Astrocyte (in vitro differentiated cells and primary cell): Measurements from ENCODE around the gene IL1R2. TPM values are rescaled to one million over a fixed set of nuclear protein-coding genes. Genes with fewer than 3 reads are reported as not detected.
A peak's percentile ranks its signal among the peaks of the same experiment; 100 is the strongest.

ENCODE experiments used
- DNase-seq: peaks from one replicate; pipeline ENCODE4 v3.0.0-alpha.2; 2010; ENCODE audit warnings: low read depth
- FAIRE-seq: peaks from 2 replicates; lab custom pipeline; 2011; peaks lifted over from hg19 to GRCh38; lab: Jason Lieb, UNC
- H2AFZ ChIP-seq: 2 replicates; pipeline ENCODE4 v1.6.0; 2012; ENCODE audit warnings: low read depth, low read length, inconsistent platforms
- H3K27ac ChIP-seq: 2 replicates; pipeline ENCODE4 v1.5.1; 2011; ENCODE audit warnings: low read depth, low read length, inconsistent platforms
- H3K27me3 ChIP-seq: 2 replicates; pipeline ENCODE4 v1.6.0; 2011; ENCODE audit warnings: low read length, inconsistent platforms; ENCODE audit not compliant: insufficient read depth
- H3K36me3 ChIP-seq: 2 replicates; pipeline ENCODE4 v1.5.1; 2011; ENCODE audit warnings: low read length, inconsistent platforms; ENCODE audit not compliant: insufficient read depth
- H3K4me1 ChIP-seq: 2 replicates; pipeline ENCODE4 v1.5.1; 2011; ENCODE audit warnings: low read length, inconsistent platforms; ENCODE audit not compliant: insufficient read depth
- H3K4me2 ChIP-seq: 2 replicates; pipeline ENCODE4 v1.6.0; 2012; ENCODE audit warnings: low read length, inconsistent platforms
- H3K4me3 ChIP-seq: 2 replicates; pipeline ENCODE4 v1.5.1; 2011; ENCODE audit warnings: low read depth, mild to moderate bottlenecking, low read length, inconsistent platforms; ENCODE audit not compliant: insufficient read depth
- H3K79me2 ChIP-seq: 2 replicates; pipeline ENCODE4 v1.6.0; 2012; ENCODE audit warnings: mild to moderate bottlenecking, low read length, inconsistent platforms; ENCODE audit not compliant: insufficient read depth
- H3K9ac ChIP-seq: 2 replicates; pipeline ENCODE4 v1.6.0; 2012; ENCODE audit warnings: mild to moderate bottlenecking, low read length, inconsistent platforms
- H3K9me3 ChIP-seq: 2 replicates; pipeline ENCODE4 v1.5.1; 2012; ENCODE audit warnings: low read depth, mild to moderate bottlenecking, low read length, inconsistent platforms; ENCODE audit not compliant: insufficient read depth
- H4K20me1 ChIP-seq: 2 replicates; pipeline ENCODE4 v1.6.0; 2012; ENCODE audit warnings: low read length, inconsistent platforms; ENCODE audit not compliant: insufficient read depth
- H3K27ac Mint-ChIP-seq: one replicate; pipeline ENCODE4 v1.8.0; 2021; ENCODE audit warnings: mild to moderate bottlenecking, mixed read lengths; ENCODE audit not compliant: unreplicated experiment
- H3K27me3 Mint-ChIP-seq: one replicate; pipeline ENCODE4 v1.8.0; 2021; ENCODE audit warnings: low read depth, mixed read lengths; ENCODE audit not compliant: unreplicated experiment
- H3K36me3 Mint-ChIP-seq: one replicate; pipeline ENCODE4 v1.8.0; 2021; ENCODE audit warnings: low read depth, mixed read lengths; ENCODE audit not compliant: unreplicated experiment
- H3K4me1 Mint-ChIP-seq: one replicate; pipeline ENCODE4 v1.8.0; 2021; ENCODE audit warnings: low read depth, mixed read lengths; ENCODE audit not compliant: unreplicated experiment
- H3K4me3 Mint-ChIP-seq: one replicate; pipeline ENCODE4 v1.8.0; 2021; ENCODE audit warnings: mild to moderate bottlenecking, moderate library complexity, mixed read lengths; ENCODE audit not compliant: unreplicated experiment
- H3K9me3 Mint-ChIP-seq: one replicate; pipeline ENCODE4 v1.8.0; 2021; ENCODE audit warnings: mild to moderate bottlenecking, mixed read lengths; ENCODE audit not compliant: unreplicated experiment
- EZH2 ChIP-seq: IDR thresholded peaks from 2 replicates; pipeline ENCODE4 v1.6.1; 2012; ENCODE audit warnings: mild to moderate bottlenecking, low read length, inconsistent platforms; ENCODE audit not compliant: insufficient read depth
- total RNA-seq: library from RNA; stranded (reverse); gene quantifications from 2 replicates; pipeline ENCODE4 v1.2.1, GENCODE V29; 2021
- TF ChIP-seq, protein P1 (sequence below): IDR thresholded peaks from 2 replicates; pipeline ENCODE4 v1.5.1; 2011; ENCODE audit warnings: low read depth, mild to moderate bottlenecking, inconsistent platforms, low read length, moderate library complexity; ENCODE audit not compliant: insufficient read depth

Gene IL1R2
- total RNA-seq, 1 donor from 2014 or later = 0.34 TPM

DNA sequence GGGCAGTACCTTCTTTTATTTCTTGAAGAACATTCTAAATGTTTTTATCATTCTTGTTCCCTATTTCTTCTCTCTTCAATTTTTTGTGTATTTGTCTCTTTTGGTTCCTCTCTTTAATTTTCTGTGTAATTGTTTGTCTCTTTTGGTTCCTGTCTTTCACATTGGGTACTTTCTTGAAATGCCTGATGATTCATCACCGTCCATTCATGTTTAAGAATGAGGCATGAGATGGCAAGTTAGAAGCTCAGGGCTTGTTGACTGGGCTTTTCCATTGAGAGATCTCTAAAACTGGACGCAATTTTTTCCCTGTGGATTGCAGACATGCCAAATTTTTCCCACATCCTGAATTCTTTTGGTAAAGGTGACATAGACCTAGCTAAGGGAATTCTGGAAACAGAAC is 33.7 kb upstream of the IL1R2 start:
- Histone ChIP-seq H3K4me3 (no peak overlapping the region), H3K27me3 (no peaks in the 10 kb centered on the region), H3K79me2 (no peaks in the 10 kb centered on the region), H3K36me3 (no peaks in the 10 kb centered on the region), H2AFZ (no peak overlapping the region), H3K9ac (no peak overlapping the region), H4K20me1 (no peaks in the 10 kb centered on the region), H3K9me3 (no peaks in the 10 kb centered on the region), H3K27ac (no peak overlapping the region), H3K4me2 (no peak overlapping the region), H3K4me1 (no peaks in the 10 kb centered on the region)
- peaks cover 8% of the 10 kb centered on the region for H3K4me1 Mint-ChIP-seq
- peaks cover 2% of the 10 kb centered on the region for H3K9me3 Mint-ChIP-seq
- DNase-seq (peak; percentile 12), FAIRE-seq (peak; percentile 17)
- H3K4me3 Mint-ChIP-seq = no peak overlapping the region
- peaks cover 4% of the 10 kb centered on the region for H3K27me3 Mint-ChIP-seq
- peak overlapping the region; percentile 3 for H3K27ac Mint-ChIP-seq
- TF ChIP-seq, protein P1, sequence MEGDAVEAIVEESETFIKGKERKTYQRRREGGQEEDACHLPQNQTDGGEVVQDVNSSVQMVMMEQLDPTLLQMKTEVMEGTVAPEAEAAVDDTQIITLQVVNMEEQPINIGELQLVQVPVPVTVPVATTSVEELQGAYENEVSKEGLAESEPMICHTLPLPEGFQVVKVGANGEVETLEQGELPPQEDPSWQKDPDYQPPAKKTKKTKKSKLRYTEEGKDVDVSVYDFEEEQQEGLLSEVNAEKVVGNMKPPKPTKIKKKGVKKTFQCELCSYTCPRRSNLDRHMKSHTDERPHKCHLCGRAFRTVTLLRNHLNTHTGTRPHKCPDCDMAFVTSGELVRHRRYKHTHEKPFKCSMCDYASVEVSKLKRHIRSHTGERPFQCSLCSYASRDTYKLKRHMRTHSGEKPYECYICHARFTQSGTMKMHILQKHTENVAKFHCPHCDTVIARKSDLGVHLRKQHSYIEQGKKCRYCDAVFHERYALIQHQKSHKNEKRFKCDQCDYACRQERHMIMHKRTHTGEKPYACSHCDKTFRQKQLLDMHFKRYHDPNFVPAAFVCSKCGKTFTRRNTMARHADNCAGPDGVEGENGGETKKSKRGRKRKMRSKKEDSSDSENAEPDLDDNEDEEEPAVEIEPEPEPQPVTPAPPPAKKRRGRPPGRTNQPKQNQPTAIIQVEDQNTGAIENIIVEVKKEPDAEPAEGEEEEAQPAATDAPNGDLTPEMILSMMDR = no peak
- no peak for TF ChIP-seq EZH2
- H3K36me3 Mint-ChIP-seq = no peaks in the 10 kb centered on the region

DNA sequence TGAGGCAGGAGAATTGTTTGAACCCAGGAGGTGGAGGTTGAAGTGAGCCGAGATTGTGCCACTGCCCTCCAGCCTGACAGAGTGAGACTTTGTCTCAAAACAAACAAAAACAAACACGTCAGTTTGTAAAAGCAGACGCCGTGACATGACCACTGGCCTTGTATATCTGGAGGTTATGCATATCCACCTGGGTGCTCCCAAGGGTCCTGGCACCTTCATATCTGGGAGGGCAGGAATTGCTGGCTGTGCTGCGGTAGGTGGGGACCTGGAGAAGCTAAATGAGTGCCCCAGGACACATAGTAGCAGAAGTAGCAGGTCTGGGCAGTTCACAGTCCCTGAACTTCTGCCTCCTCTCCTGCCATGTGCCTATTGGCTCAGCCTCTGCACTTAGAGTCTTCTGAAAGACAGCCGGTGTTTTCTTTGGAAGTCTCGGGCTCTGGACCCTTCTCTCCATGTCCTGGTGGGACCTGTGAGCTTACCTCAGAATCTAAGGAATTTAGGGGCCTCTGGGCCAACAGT is 30.9 kb upstream of the IL1R2 start:
- Histone ChIP-seq H3K27me3 (no peaks in the 10 kb centered on the region), H3K4me3 (no peak overlapping the region), H3K4me1 (no peaks in the 10 kb centered on the region), H3K9me3 (no peaks in the 10 kb centered on the region), H3K27ac (no peak overlapping the region), H4K20me1 (no peaks in the 10 kb centered on the region), H3K79me2 (no peaks in the 10 kb centered on the region), H3K4me2 (no peak overlapping the region), H3K36me3 (no peaks in the 10 kb centered on the region), H2AFZ (no peak overlapping the region), H3K9ac (no peak overlapping the region)
- FAIRE-seq = no peak
- TF ChIP-seq EZH2 = no peak
- TF ChIP-seq, protein P1 = no peak
- Mint-ChIP-seq H3K36me3 (no peaks in the 10 kb centered on the region), H3K9me3 (peaks cover 2% of the 10 kb centered on the region), H3K27ac (no peak overlapping the region), H3K4me1 (peaks cover 8% of the 10 kb centered on the region), H3K27me3 (peaks cover 24% of the 10 kb centered on the region), H3K4me3 (no peak overlapping the region)
- no peak for DNase-seq

DNA sequence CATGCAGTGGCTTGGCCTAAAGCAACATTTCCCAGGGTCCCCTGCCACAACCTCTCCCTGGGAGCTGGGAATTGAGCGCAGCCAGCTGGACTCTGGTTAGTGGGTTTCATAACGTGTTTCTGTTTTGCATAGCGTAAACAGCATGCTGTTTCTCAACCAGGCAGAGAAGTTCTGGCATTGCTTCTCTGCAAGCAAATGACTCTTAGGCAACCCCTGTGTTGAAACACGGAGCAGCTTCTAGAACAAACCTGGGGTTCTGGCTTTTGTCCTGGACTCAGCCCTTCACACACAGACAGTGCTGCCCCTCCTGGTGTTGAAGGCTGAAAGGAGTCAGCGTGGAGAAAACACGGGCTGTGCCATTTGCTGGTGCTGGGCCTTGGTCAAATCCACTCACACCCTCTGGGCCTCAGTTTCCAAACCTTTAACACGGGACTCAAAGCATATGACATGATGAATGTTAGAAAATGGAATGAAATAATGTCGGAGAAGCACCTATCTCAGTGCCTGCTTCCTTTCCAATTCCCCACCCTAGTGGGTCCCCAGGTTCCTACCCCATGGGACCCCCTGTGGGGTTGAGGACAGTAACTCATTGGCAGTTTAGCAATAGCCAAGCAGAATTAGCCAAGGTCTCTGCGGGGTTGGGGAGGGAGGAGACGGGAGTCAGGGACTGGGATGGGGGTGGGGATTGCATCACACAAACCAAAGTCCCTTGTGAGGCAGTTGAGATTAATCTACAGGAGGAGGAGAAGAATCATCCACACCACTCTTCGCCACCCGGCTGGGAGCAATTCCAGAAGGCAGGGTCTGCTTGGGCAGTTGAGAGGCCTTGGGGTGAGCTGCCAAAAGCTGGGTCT is 30.2 kb upstream of the IL1R2 start:
- Histone ChIP-seq H3K79me2 (no peaks in the 10 kb centered on the region), H3K27me3 (no peaks in the 10 kb centered on the region), H3K4me3 (no peak overlapping the region), H2AFZ (no peak overlapping the region), H4K20me1 (no peaks in the 10 kb centered on the region), H3K9me3 (no peaks in the 10 kb centered on the region), H3K36me3 (no peaks in the 10 kb centered on the region), H3K9ac (no peak overlapping the region), H3K4me2 (no peak overlapping the region), H3K4me1 (no peaks in the 10 kb centered on the region), H3K27ac (no peak overlapping the region)
- Mint-ChIP-seq H3K36me3 (no peaks in the 10 kb centered on the region), H3K4me1 (peaks cover 8% of the 10 kb centered on the region), H3K27me3 (peaks cover 24% of the 10 kb centered on the region), H3K9me3 (peaks cover 2% of the 10 kb centered on the region), H3K4me3 (no peak overlapping the region), H3K27ac (no peak overlapping the region)
- FAIRE-seq (no peak), DNase-seq (peak; percentile 82)
- TF ChIP-seq, protein P1 = no peak
- no peak for TF ChIP-seq EZH2
